Glutamatergic neuron (in vitro differentiated cells): ENCODE measurements around the gene PADI1. TPM values are rescaled to one million over a fixed set of nuclear protein-coding genes. Genes with fewer than 3 reads are reported as not detected.

Source experiments
- DNase-seq: peaks from one replicate; pipeline ENCODE4 v3.0.0; 2022
- H3K27ac Mint-ChIP-seq: one replicate; pipeline ENCODE4 v1.8.0; 2020; ENCODE audit warnings: mild to moderate bottlenecking, mixed read lengths, inconsistent platforms; ENCODE audit not compliant: unreplicated experiment
- H3K27me3 Mint-ChIP-seq: one replicate; pipeline ENCODE4 v1.8.0; 2020; ENCODE audit warnings: mild to moderate bottlenecking, moderate library complexity, mixed read lengths, inconsistent platforms; ENCODE audit not compliant: unreplicated experiment
- H3K36me3 Mint-ChIP-seq: one replicate; pipeline ENCODE4 v1.8.0; 2020; ENCODE audit warnings: mild to moderate bottlenecking, mixed read lengths, inconsistent platforms; ENCODE audit not compliant: unreplicated experiment
- H3K4me1 Mint-ChIP-seq: one replicate; pipeline ENCODE4 v1.8.0; 2020; ENCODE audit warnings: mild to moderate bottlenecking, low read depth, mixed read lengths, inconsistent platforms; ENCODE audit not compliant: unreplicated experiment
- H3K4me3 Mint-ChIP-seq: one replicate; pipeline ENCODE4 v1.8.0; 2020; ENCODE audit warnings: mild to moderate bottlenecking, mixed read lengths, inconsistent platforms; ENCODE audit not compliant: unreplicated experiment
- H3K9me3 Mint-ChIP-seq: one replicate; pipeline ENCODE4 v1.8.0; 2020; ENCODE audit warnings: mild to moderate bottlenecking, moderate library complexity, mixed read lengths, inconsistent platforms; ENCODE audit not compliant: unreplicated experiment
- long read RNA-seq: library from polyadenylated mRNA; unstranded; transcript quantifications from one replicate; pipeline ENCODE4 v2.0.0, GENCODE V29; 2020; ENCODE audit not compliant: unreplicated experiment
- total RNA-seq: library from RNA; stranded (reverse); fragmentation: NEBNext Ultra II Directional; extraction: Animal tissue kit (Norgen Biotek cat#: 25700); gene quantifications from one replicate; pipeline ENCODE4 v1.2.1, GENCODE V29; 2021; ENCODE audit not compliant: unreplicated experiment
- TF ChIP-seq, protein P1 (sequence below): fragments of 200-600 bp; sonication (generic); IDR thresholded peaks from one replicate; pipeline ENCODE4 v1.5.0; 2021; ENCODE audit not compliant: partially characterized antibody, unreplicated experiment

PADI1 gene
- total RNA-seq: not detected
- long read RNA-seq: 0 reads

GRCh38 chr1:17204546-17205440 is at the start of gene PADI1:
Gene PADI1, plus strand, starts transcription at chr1:17205128. Its CDS starts 90 bp downstream, at chr1:17205218.
- Mint-ChIP-seq H3K4me1 (no peaks in the 10 kb centered on the region), H3K4me3 (no peak within 1 kb of the TSS), H3K9me3 (peaks cover 6% of the 10 kb centered on the region), H3K27me3 (peaks cover 5% of the 10 kb centered on the region), H3K27ac (no peak within 1 kb of the TSS), H3K36me3 (no peaks in the 10 kb centered on the region)
- no peak for DNase-seq
- TF ChIP-seq, protein P1, sequence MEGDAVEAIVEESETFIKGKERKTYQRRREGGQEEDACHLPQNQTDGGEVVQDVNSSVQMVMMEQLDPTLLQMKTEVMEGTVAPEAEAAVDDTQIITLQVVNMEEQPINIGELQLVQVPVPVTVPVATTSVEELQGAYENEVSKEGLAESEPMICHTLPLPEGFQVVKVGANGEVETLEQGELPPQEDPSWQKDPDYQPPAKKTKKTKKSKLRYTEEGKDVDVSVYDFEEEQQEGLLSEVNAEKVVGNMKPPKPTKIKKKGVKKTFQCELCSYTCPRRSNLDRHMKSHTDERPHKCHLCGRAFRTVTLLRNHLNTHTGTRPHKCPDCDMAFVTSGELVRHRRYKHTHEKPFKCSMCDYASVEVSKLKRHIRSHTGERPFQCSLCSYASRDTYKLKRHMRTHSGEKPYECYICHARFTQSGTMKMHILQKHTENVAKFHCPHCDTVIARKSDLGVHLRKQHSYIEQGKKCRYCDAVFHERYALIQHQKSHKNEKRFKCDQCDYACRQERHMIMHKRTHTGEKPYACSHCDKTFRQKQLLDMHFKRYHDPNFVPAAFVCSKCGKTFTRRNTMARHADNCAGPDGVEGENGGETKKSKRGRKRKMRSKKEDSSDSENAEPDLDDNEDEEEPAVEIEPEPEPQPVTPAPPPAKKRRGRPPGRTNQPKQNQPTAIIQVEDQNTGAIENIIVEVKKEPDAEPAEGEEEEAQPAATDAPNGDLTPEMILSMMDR: no peak

- H3K27ac Mint-ChIP-seq: no peak overlapping the region
- peaks cover 9% of the 10 kb centered on the region for H3K9me3 Mint-ChIP-seq
- H3K36me3 Mint-ChIP-seq: peaks cover 20% of the 10 kb centered on the region
- no peak overlapping the region for H3K4me3 Mint-ChIP-seq
- no peak for DNase-seq
- TF ChIP-seq, protein P1: no peak
- no peaks in the 10 kb centered on the region for H3K4me1 Mint-ChIP-seq
- H3K27me3 Mint-ChIP-seq: peaks cover 4% of the 10 kb centered on the region
Observed at GRCh38 chr1:17155257-17155920, 49.5 kb upstream of the PADI1 start.

DNA sequence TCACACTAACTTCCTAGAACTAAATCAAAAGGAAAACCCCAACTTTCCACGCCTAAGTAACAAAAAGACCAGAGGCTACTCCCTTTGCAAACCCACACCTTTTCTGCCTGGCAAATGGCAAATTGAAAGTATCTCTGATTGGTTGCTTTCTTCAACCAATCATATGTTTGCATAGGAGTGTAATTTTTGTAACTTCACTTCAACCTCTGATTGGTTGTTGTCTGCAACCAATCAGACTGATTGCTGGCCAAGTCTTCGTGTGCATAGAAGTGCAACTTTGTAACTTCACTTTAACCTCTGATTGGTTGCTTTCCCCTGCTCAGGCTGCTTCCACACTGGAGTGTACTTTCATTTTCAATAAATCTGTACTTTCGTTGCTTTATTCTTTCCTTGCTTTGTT is 48.8 kb upstream of the PADI1 start:
- Mint-ChIP-seq H3K27me3 (peaks cover 2% of the 10 kb centered on the region), H3K4me1 (no peaks in the 10 kb centered on the region), H3K27ac (no peak overlapping the region), H3K9me3 (peaks cover 7% of the 10 kb centered on the region), H3K4me3 (no peak overlapping the region), H3K36me3 (peaks cover 17% of the 10 kb centered on the region)
- TF ChIP-seq, protein P1: no peak
- no peak for DNase-seq

DNA sequence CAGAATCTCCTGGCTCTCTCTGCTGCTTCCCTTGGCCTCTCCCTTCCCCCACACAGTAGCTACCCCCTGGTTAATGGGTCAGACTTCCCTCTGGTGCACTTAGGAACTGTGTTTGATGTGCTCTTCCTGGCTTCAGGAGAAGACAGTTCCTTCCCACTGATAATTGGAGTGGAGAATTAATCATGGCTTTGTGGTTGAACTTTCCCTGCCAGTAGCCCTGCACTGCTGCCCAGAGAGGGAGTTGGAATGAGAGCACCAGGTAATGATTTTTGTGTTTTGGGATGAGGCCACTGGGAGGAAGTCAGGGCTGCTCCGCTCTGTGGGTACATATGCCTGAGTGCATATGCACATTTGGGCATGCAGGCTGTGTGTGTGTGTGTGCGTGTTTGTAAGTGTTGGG is 46.0 kb upstream of the PADI1 start:
- H3K27ac Mint-ChIP-seq: no peak overlapping the region
- H3K4me1 Mint-ChIP-seq: no peaks in the 10 kb centered on the region
- no peak for DNase-seq
- peaks cover 8% of the 10 kb centered on the region for H3K36me3 Mint-ChIP-seq
- H3K4me3 Mint-ChIP-seq: no peak overlapping the region
- peaks cover 2% of the 10 kb centered on the region for H3K27me3 Mint-ChIP-seq
- TF ChIP-seq, protein P1: no peak
- peaks cover 3% of the 10 kb centered on the region for H3K9me3 Mint-ChIP-seq
